Fibroblast of lung (primary cell): ENCODE measurements around the gene SHROOM3. TPM values are rescaled to one million over a fixed set of nuclear protein-coding genes. Genes with fewer than 3 reads are reported as not detected.

Experiments
- DNase-seq, 2 donors: peaks; one replicate each; pipeline versions ENCODE4 v3.0.0 to v3.0.0-alpha.2; 2010; ENCODE audit warnings: low read depth in 2 of 2
- H2AFZ ChIP-seq: 2 replicates; pipeline ENCODE4 v1.5.1; 2012; ENCODE audit warnings: low read length, control low read depth, inconsistent platforms
- H3K27ac ChIP-seq: 2 replicates; pipeline ENCODE4 v1.5.1; 2011; ENCODE audit warnings: low read length, control low read depth; ENCODE audit not compliant: insufficient read depth
- H3K27me3 ChIP-seq: 2 replicates; pipeline ENCODE4 v1.5.1; 2011; ENCODE audit warnings: mild to moderate bottlenecking, low read length; ENCODE audit not compliant: control insufficient read depth, insufficient read depth
- H3K36me3 ChIP-seq: 2 replicates; pipeline ENCODE4 v1.5.1; 2011; ENCODE audit warnings: low read length; ENCODE audit not compliant: control insufficient read depth, insufficient read depth
- H3K4me1 ChIP-seq: 2 replicates; pipeline ENCODE4 v1.5.1; 2011; ENCODE audit warnings: low read length; ENCODE audit not compliant: control insufficient read depth, insufficient read depth; ENCODE audit errors: extremely low read depth
- H3K4me2 ChIP-seq: 2 replicates; pipeline ENCODE4 v1.5.1; 2011; ENCODE audit warnings: low read length, control low read depth; ENCODE audit not compliant: insufficient read depth; ENCODE audit errors: extremely low read depth
- H3K4me3 ChIP-seq, 4 experiments: fragments of 200-600 bp in 1 of 4; sonication (generic) in 1 of 4; replicated peaks in 1 of 4; 2 replicates each; pipeline ENCODE4 v1.5.1; 2011 to 2016; ENCODE audit warnings: low read length in 4 of 4, low read depth in 3 of 4, mild to moderate bottlenecking in 3 of 4, control low read depth in 2 of 4, inconsistent platforms in 1 of 4, mixed read lengths in 1 of 4; ENCODE audit not compliant: insufficient read depth in 1 of 4; ENCODE audit errors: control extremely low read depth in 1 of 4
- H3K79me2 ChIP-seq: 2 replicates; pipeline ENCODE4 v1.5.1; 2012; ENCODE audit warnings: mild to moderate bottlenecking, low read length, inconsistent platforms; ENCODE audit not compliant: control insufficient read depth, insufficient read depth
- H3K9ac ChIP-seq: 2 replicates; pipeline ENCODE4 v1.5.1; 2011; ENCODE audit warnings: mild to moderate bottlenecking, low read length, control low read depth; ENCODE audit not compliant: insufficient read depth
- H3K9me3 ChIP-seq: 2 replicates; pipeline ENCODE4 v1.5.1; 2012; ENCODE audit warnings: low read depth, low read length; ENCODE audit not compliant: control insufficient read depth, insufficient read depth
- H4K20me1 ChIP-seq: 2 replicates; pipeline ENCODE4 v1.5.1; 2011; ENCODE audit warnings: low read length; ENCODE audit not compliant: control insufficient read depth, insufficient read depth; ENCODE audit errors: extremely low read depth
- CTCF ChIP-seq, 2 donors: IDR thresholded peaks in 1 of 2; conservative IDR thresholded peaks in 1 of 2; 1 replicate in 1 of 2; 2 replicates in 1 of 2; pipeline ENCODE4 v1.5.1; 2011 to 2012; ENCODE audit warnings: low read length in 2 of 2, control low read depth in 1 of 2, inconsistent platforms in 1 of 2, low read depth in 1 of 2, mild to moderate bottlenecking in 1 of 2
- EZH2 ChIP-seq: IDR thresholded peaks from 2 replicates; pipeline ENCODE4 v1.5.1; 2012; ENCODE audit warnings: low read length, control low read depth, mild to moderate bottlenecking; ENCODE audit errors: missing control alignments
- polyA plus RNA-seq, 2 donors: library from polyadenylated mRNA; depleted of rRNA in 1 of 2; stranded (reverse) in 1 of 2; unstranded in 1 of 2; fragments of >200 nt; gene quantifications; 2 replicates each; pipeline ENCODE4 v1.2.1, GENCODE V29; 2011 to 2012; ENCODE audit warnings: missing spikeins in 1 of 2
- total RNA-seq: library from RNA; depleted of rRNA; stranded (reverse); fragments of >200 nt; gene quantifications from 2 replicates; pipeline ENCODE4 v1.2.1, GENCODE V29; 2014

SHROOM3 gene
- total and polyA plus RNA-seq, 2 donors (not counting 1 experiment from before 2014, with no cell fraction given), result 9.9 to 23.9 TPM

DNA sequence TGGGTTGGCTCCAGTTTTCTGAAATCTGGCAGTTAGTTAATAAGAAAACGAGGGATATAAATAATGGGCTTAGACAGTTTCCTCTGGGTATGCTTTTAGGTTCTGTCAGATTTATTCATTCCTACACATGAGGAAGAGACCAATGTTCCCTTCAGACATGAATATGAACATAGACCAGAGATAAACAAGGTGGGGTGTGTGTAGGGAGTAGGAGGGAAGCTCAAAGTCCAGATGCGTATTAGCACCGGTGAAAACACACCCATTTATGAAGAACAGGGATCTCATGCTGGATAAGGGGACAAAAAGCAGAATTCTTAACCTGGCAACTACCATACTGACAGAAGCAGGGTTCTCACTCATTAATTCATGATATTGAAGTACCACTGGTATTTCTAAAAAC lies 240.0 kb downstream of the SHROOM3 start:
- Histone ChIP-seq H3K9ac (no peak overlapping the region), H3K27ac (no peak overlapping the region)

DNA sequence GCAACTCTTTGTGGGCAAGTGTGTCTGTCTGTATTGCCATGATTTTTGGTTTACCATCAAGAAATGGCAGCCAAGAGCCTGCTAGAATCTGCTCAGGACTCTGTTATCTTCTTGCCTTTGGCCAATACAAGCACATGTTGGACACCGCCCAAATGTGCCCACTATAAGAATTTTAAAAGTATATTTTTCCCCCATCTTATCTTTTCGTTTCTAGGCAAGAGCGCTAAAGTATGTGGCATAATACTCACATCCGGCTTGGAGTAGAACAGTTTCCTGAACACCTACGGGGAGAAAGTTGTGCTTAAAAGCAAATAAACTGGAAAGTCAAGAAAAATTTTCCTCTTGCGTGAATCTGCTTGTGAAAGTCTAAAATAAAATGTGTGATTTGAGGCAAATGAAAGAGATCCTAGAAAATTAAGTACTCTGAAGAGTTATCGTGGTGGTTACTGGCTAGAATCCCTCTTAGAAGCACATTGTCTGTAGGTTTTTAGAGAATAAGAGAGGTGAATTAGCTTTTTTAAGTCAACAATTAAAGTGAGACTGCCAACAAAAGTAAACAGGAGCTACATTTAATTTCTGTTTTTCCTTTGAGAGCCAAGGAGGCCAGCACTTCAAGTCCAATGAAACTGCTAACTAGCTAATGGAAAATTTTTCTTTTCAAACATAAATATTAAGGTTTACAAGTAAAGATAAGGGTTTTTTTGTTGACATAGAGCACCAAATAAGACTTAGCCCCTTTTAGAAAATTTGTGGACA lies 242.7 kb downstream of the SHROOM3 start:
- H3K4me3 ChIP-seq, result no peak overlapping the region
- H3K36me3 ChIP-seq, result no peaks in the 10 kb centered on the region
- no peak overlapping the region for H3K4me2 ChIP-seq
- no peaks in the 10 kb centered on the region for H3K4me1 ChIP-seq
- H3K79me2 ChIP-seq, result no peaks in the 10 kb centered on the region
- no peaks in the 10 kb centered on the region for H3K27me3 ChIP-seq
- no peak overlapping the region for H3K9ac ChIP-seq
- no peak overlapping the region for H2AFZ ChIP-seq
- TF ChIP-seq EZH2 (no peak), CTCF (conservative IDR thresholded peaks at IDR 0.05 in 1 of 2, IDR thresholded peaks at IDR 0.05 in 1 of 2; ENCODE audit: low read depth in 1 of 2, low read length in 2 of 2) (no peak)
- no peak overlapping the region for H3K27ac ChIP-seq
- no peaks in the 10 kb centered on the region for H3K9me3 ChIP-seq
- DNase-seq, result no peak
- H4K20me1 ChIP-seq, result no peaks in the 10 kb centered on the region

More for the DNA sequence above, 240.0 kb downstream of the SHROOM3 start:
- Histone ChIP-seq H3K4me3 (no peak overlapping the region), H3K4me1 (no peaks in the 10 kb centered on the region), H2AFZ (no peak overlapping the region), H3K9me3 (no peaks in the 10 kb centered on the region), H3K79me2 (no peaks in the 10 kb centered on the region), H3K27me3 (no peaks in the 10 kb centered on the region), H3K36me3 (no peaks in the 10 kb centered on the region), H4K20me1 (no peaks in the 10 kb centered on the region), H3K4me2 (no peak overlapping the region)
- no peak for DNase-seq
- TF ChIP-seq EZH2 (no peak), CTCF (conservative IDR thresholded peaks at IDR 0.05 in 1 of 2, IDR thresholded peaks at IDR 0.05 in 1 of 2; ENCODE audit: low read depth in 1 of 2, low read length in 2 of 2) (no peak)

GRCh38 chr4:76679691-76680090 lies 244.7 kb downstream of the SHROOM3 start:
- H3K27me3 ChIP-seq, result no peaks in the 10 kb centered on the region
- TF ChIP-seq EZH2 (no peak), CTCF (conservative IDR thresholded peaks at IDR 0.05 in 1 of 2, IDR thresholded peaks at IDR 0.05 in 1 of 2; ENCODE audit: low read depth in 1 of 2, low read length in 2 of 2) (no peak)
- no peak overlapping the region for H3K4me3 ChIP-seq
- no peak overlapping the region for H3K4me2 ChIP-seq
- no peak overlapping the region for H3K9ac ChIP-seq
- no peaks in the 10 kb centered on the region for H3K4me1 ChIP-seq
- H3K36me3 ChIP-seq, result no peaks in the 10 kb centered on the region
- no peaks in the 10 kb centered on the region for H3K79me2 ChIP-seq
- no peaks in the 10 kb centered on the region for H4K20me1 ChIP-seq
- no peaks in the 10 kb centered on the region for H3K9me3 ChIP-seq
- DNase-seq, result no peak
- H2AFZ ChIP-seq, result no peak overlapping the region
- H3K27ac ChIP-seq, result no peak overlapping the region
